SK-N-SH (cell line): ENCODE measurements around the gene TRIM10. TPM values are rescaled to one million over a fixed set of nuclear protein-coding genes. Genes with fewer than 3 reads are reported as not detected.

Experiments
- CTCF ChIA-PET: fragments of 300-600, 350-600 bp; formaldehyde crosslinking; extraction: SDS; loops from one replicate; lab custom pipeline; 2021; lab: Yijun Ruan, JAX
- POLR2A ChIA-PET: fragments of 350-600 bp; sonication (Branson Sonifier 250); formaldehyde crosslinking; extraction: SDS; loops from one replicate; lab custom pipeline; 2020; ENCODE audit warnings: antibody characterized with exemption, inconsistent platforms; lab: Yijun Ruan, JAX
- DNase-seq: peaks from one replicate; pipeline ENCODE4 v3.0.0; 2012
- H2AFZ ChIP-seq: fragments of 200-600 bp; sonication (generic); 2 replicates; pipeline ENCODE4 v1.8.1; 2016; ENCODE audit warnings: antibody characterized with exemption, mild to moderate bottlenecking, low read depth
- H3F3A ChIP-seq: fragments of 200-600 bp; sonication (generic); replicated peaks from 2 replicates; pipeline ENCODE3; 2016; ENCODE audit warnings: antibody characterized with exemption, mild to moderate bottlenecking; ENCODE audit not compliant: insufficient read depth
- H3K27ac ChIP-seq, 2 experiments: fragments of 200-500 bp in 1 of 2; fragments of 200-600 bp in 1 of 2; sonication (Bioruptor generic) in 1 of 2; sonication (generic), shearing (Covaris generic) in 1 of 2; 2 replicates each; pipeline versions ENCODE4 v1.5.1 to v1.6.1; 2014 to 2016; ENCODE audit warnings: low read depth in 2 of 2, inconsistent platforms in 1 of 2, low read length in 1 of 2, mild to moderate bottlenecking in 1 of 2, mixed read lengths in 1 of 2
- H3K27me3 ChIP-seq: fragments of 200-600 bp; sonication (generic), shearing (Covaris generic); 2 replicates; pipeline ENCODE4 v1.6.1; 2016; ENCODE audit warnings: mixed run types; ENCODE audit not compliant: insufficient read depth
- H3K36me3 ChIP-seq, 2 experiments: fragments of 200-500 bp in 1 of 2; fragments of 200-600 bp in 1 of 2; sonication (Bioruptor generic) in 1 of 2; sonication (generic) in 1 of 2; replicated peaks in 1 of 2; 2 replicates each; pipeline versions ENCODE3 to v1.5.1; 2014 to 2016; ENCODE audit warnings: low read length in 1 of 2, mild to moderate bottlenecking in 1 of 2; ENCODE audit not compliant: insufficient read depth in 2 of 2, control insufficient read depth in 1 of 2
- H3K4me1 ChIP-seq, 2 experiments: fragments of 200-500 bp in 1 of 2; fragments of 200-600 bp in 1 of 2; sonication (Bioruptor generic) in 1 of 2; sonication (generic), shearing (Covaris generic) in 1 of 2; 2 replicates each; pipeline versions ENCODE4 v1.5.1 to v1.6.1; 2014 to 2016; ENCODE audit warnings: low read depth in 1 of 2, low read length in 1 of 2, mixed run types in 1 of 2; ENCODE audit not compliant: insufficient read depth in 2 of 2, control insufficient read depth in 1 of 2
- H3K4me2 ChIP-seq: fragments of 200-600 bp; sonication (generic), shearing (Covaris generic); 2 replicates; pipeline ENCODE4 v1.6.1; 2017; ENCODE audit warnings: mixed run types
- H3K4me3 ChIP-seq, 2 experiments: fragments of 200-500 bp in 1 of 2; fragments of 200-600 bp in 1 of 2; sonication (Bioruptor generic) in 1 of 2; sonication (generic), shearing (Covaris generic) in 1 of 2; 2 replicates each; pipeline versions ENCODE4 v1.5.1 to v1.8.1; 2014 to 2016; ENCODE audit warnings: low read depth in 2 of 2, inconsistent platforms in 1 of 2, low read length in 1 of 2, mild to moderate bottlenecking in 1 of 2, mixed read lengths in 1 of 2, moderate library complexity in 1 of 2
- H3K79me2 ChIP-seq: fragments of 200-600 bp; sonication (generic); 2 replicates; pipeline ENCODE4 v1.8.1; 2017; ENCODE audit warnings: mild to moderate bottlenecking; ENCODE audit not compliant: insufficient read depth
- H3K9ac ChIP-seq: fragments of 200-600 bp; sonication (generic); 2 replicates; pipeline ENCODE4 v1.6.1; 2017; ENCODE audit warnings: mixed run types
- H3K9me2 ChIP-seq: fragments of 200-600 bp; sonication (generic); 2 replicates; pipeline ENCODE4 v1.6.1; 2017; ENCODE audit warnings: mixed run types
- H3K9me3 ChIP-seq: fragments of 200-600 bp; sonication (generic); 2 replicates; pipeline ENCODE4 v1.6.1; 2017; ENCODE audit warnings: mixed run types, mild to moderate bottlenecking, moderate library complexity
- H4K20me1 ChIP-seq: fragments of 200-600 bp; sonication (generic); 2 replicates; pipeline ENCODE4 v1.6.1; 2017; ENCODE audit warnings: mild to moderate bottlenecking, mixed run types; ENCODE audit not compliant: insufficient read depth
- CHD2 ChIP-seq: fragments of 150-350 bp; IDR thresholded peaks from 2 replicates; pipeline ENCODE4 v1.6.1; 2018; ENCODE audit warnings: low read length; ENCODE audit not compliant: partially characterized antibody
- ELF1 ChIP-seq: IDR thresholded peaks from 2 replicates; pipeline ENCODE4 v1.4.0; 2012
- EP300 ChIP-seq, 2 experiments: IDR thresholded peaks; 2 replicates each; pipeline versions ENCODE4 v1.4.0 to v1.6.1; 2012; ENCODE audit warnings: borderline replicate concordance in 1 of 2, low read depth in 1 of 2, low read length in 1 of 2
- FOXJ3 ChIP-seq: sonication (generic); formaldehyde crosslinking; IDR thresholded peaks from 2 replicates; pipeline ENCODE4 v1.5.1; 2020; ENCODE audit warnings: mild to moderate bottlenecking, missing genetic modification reagents
- FOXM1 ChIP-seq: IDR thresholded peaks from 2 replicates; pipeline ENCODE4 v1.4.0; 2012; ENCODE audit warnings: low read depth, mild to moderate bottlenecking
- GABPA ChIP-seq: IDR thresholded peaks from 2 replicates; pipeline ENCODE4 v1.4.0; 2012; ENCODE audit warnings: low read depth, mild to moderate bottlenecking
- GATA2 ChIP-seq: sonication (generic); formaldehyde crosslinking; IDR thresholded peaks from 2 replicates; pipeline ENCODE4 v1.5.0; 2020; ENCODE audit warnings: mild to moderate bottlenecking, missing genetic modification reagents
- MEF2A ChIP-seq: IDR thresholded peaks from 2 replicates; pipeline ENCODE4 v1.4.0; 2012; ENCODE audit warnings: low read depth, borderline replicate concordance
- MXI1 ChIP-seq: IDR thresholded peaks from 2 replicates; pipeline ENCODE4 v1.6.1; 2012; ENCODE audit warnings: mild to moderate bottlenecking, low read depth, low read length, improper control_type of control experiment
- NFIC ChIP-seq: IDR thresholded peaks from 2 replicates; pipeline ENCODE4 v1.4.0; 2012; ENCODE audit warnings: borderline replicate concordance
- POLR2AphosphoS5 ChIP-seq: IDR thresholded peaks from 2 replicates; pipeline ENCODE4 v1.6.1; 2012; ENCODE audit warnings: low read depth, low read length
- RAD21 ChIP-seq: IDR thresholded peaks from 2 replicates; pipeline ENCODE4 v1.6.1; 2012; ENCODE audit warnings: mild to moderate bottlenecking, low read length
- RCOR1 ChIP-seq: fragments of 150-350 bp; IDR thresholded peaks from 2 replicates; pipeline ENCODE4 v1.6.1; 2017; ENCODE audit warnings: antibody characterized with exemption, low read length
- RXRA ChIP-seq: IDR thresholded peaks from 2 replicates; pipeline ENCODE4 v1.4.0; 2012; ENCODE audit warnings: low read depth, mild to moderate bottlenecking, borderline replicate concordance
- SIN3A ChIP-seq: IDR thresholded peaks from 2 replicates; pipeline ENCODE4 v1.6.1; 2012; ENCODE audit warnings: low read depth, mild to moderate bottlenecking, low read length, moderate library complexity, borderline replicate concordance
- SMC3 ChIP-seq: IDR thresholded peaks from 2 replicates; pipeline ENCODE4 v1.6.1; 2012; ENCODE audit warnings: low read depth, low read length, improper control_type of control experiment
- TAF1 ChIP-seq: IDR thresholded peaks from 2 replicates; pipeline ENCODE4 v1.6.1; 2012; ENCODE audit warnings: low read depth, mild to moderate bottlenecking, low read length, moderate library complexity, borderline replicate concordance
- TCF12 ChIP-seq: IDR thresholded peaks from 2 replicates; pipeline ENCODE4 v1.4.0; 2012
- TEAD4 ChIP-seq: IDR thresholded peaks from 2 replicates; pipeline ENCODE4 v1.4.0; 2012; ENCODE audit warnings: mild to moderate bottlenecking, borderline replicate concordance; ENCODE audit not compliant: insufficient read depth
- YY1 ChIP-seq: IDR thresholded peaks from 2 replicates; pipeline ENCODE4 v1.4.0; 2012; ENCODE audit warnings: low read depth, mild to moderate bottlenecking
- WGBS: methylation state at CpG from one replicate; pipeline ENCODE4 v1.1.6; 2017; ENCODE audit warnings: low lambda C conversion rate; 5-methylcytosine and 5-hydroxymethylcytosine counted together
- polyA plus RNA-seq, 3 experiments: library from polyadenylated mRNA; depleted of rRNA; stranded (reverse); fragments of >200 nt; gene quantifications; 2 replicates each; pipeline ENCODE4 v1.2.3, GENCODE V29; 2012
- TF ChIP-seq, protein P1 (sequence below): fragments of 150-350 bp; IDR thresholded peaks from 2 replicates; pipeline ENCODE4 v1.6.1; 2016; ENCODE audit warnings: mild to moderate bottlenecking, low read depth, low read length
- TF ChIP-seq, protein P2 (sequence below): fragments of 200-600 bp; sonication (generic); IDR thresholded peaks from 2 replicates; pipeline ENCODE4 v1.6.1; 2017; ENCODE audit warnings: antibody characterized with exemption, mild to moderate bottlenecking, moderate library complexity
- TF ChIP-seq, protein P3 (sequence below): fragments of 150-350 bp; IDR thresholded peaks from 2 replicates; pipeline ENCODE4 v1.6.1; 2017; ENCODE audit warnings: antibody characterized with exemption, low read length, low read depth, borderline replicate concordance
- TF ChIP-seq, protein P4 (sequence below): IDR thresholded peaks from 2 replicates; pipeline ENCODE4 v1.4.0; 2012; ENCODE audit warnings: low read depth

TRIM10 gene
- polyA plus RNA-seq, 1 of the 3 experiments (the other 2 are of a cell fraction): not detected

- Histone ChIP-seq H3K9me3 (no peaks in the 10 kb centered on the region), H3F3A (no peaks in the 10 kb centered on the region)
- POLR2A ChIA-PET: no interaction called here
- TF ChIP-seq, protein P1, sequence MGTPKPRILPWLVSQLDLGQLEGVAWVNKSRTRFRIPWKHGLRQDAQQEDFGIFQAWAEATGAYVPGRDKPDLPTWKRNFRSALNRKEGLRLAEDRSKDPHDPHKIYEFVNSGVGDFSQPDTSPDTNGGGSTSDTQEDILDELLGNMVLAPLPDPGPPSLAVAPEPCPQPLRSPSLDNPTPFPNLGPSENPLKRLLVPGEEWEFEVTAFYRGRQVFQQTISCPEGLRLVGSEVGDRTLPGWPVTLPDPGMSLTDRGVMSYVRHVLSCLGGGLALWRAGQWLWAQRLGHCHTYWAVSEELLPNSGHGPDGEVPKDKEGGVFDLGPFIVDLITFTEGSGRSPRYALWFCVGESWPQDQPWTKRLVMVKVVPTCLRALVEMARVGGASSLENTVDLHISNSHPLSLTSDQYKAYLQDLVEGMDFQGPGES: no peak
- no peak for TF ChIP-seq ELF1
- TF ChIP-seq TEAD4: no peak
- no peak for TF ChIP-seq MEF2A
- TF ChIP-seq SMC3: no peak
- no peak for TF ChIP-seq GATA2
- TF ChIP-seq CHD2: no peak
- TF ChIP-seq FOXM1: no peak
- TF ChIP-seq, protein P2, sequence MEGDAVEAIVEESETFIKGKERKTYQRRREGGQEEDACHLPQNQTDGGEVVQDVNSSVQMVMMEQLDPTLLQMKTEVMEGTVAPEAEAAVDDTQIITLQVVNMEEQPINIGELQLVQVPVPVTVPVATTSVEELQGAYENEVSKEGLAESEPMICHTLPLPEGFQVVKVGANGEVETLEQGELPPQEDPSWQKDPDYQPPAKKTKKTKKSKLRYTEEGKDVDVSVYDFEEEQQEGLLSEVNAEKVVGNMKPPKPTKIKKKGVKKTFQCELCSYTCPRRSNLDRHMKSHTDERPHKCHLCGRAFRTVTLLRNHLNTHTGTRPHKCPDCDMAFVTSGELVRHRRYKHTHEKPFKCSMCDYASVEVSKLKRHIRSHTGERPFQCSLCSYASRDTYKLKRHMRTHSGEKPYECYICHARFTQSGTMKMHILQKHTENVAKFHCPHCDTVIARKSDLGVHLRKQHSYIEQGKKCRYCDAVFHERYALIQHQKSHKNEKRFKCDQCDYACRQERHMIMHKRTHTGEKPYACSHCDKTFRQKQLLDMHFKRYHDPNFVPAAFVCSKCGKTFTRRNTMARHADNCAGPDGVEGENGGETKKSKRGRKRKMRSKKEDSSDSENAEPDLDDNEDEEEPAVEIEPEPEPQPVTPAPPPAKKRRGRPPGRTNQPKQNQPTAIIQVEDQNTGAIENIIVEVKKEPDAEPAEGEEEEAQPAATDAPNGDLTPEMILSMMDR: no peak
- no peak for TF ChIP-seq RAD21
- no peak for TF ChIP-seq RXRA
- no peak for TF ChIP-seq NFIC
- no peak for TF ChIP-seq TCF12
- TF ChIP-seq MXI1: no peak
- TF ChIP-seq RCOR1: no peak
- no peak for TF ChIP-seq EP300 (IDR thresholded peaks at IDR 0.05; ENCODE audit: borderline replicate concordance in 1 of 2, low read depth in 1 of 2, low read length in 1 of 2)
- TF ChIP-seq, all 33 proteins: peak for 0
- Histone ChIP-seq H3K4me3 (no peak overlapping the region), H3K27ac (no peak overlapping the region), H3K79me2 (no peaks in the 10 kb centered on the region), H3K4me2 (no peak overlapping the region), H3K27me3 (peaks cover 26% of the 10 kb centered on the region), H4K20me1 (no peaks in the 10 kb centered on the region), H3K36me3 (no peaks in the 10 kb centered on the region), H2AFZ (no peak overlapping the region), H3K4me1 (peaks cover 0 to 6% of the 10 kb centered on the region in 2 experiments; a peak in 2 of 4 replicates), H3K9me2 (no peaks in the 10 kb centered on the region), H3K9ac (no peak overlapping the region)
- DNase-seq: no peak
- CTCF ChIA-PET: interaction anchor here (1.1 to 9.3 kb wide), 3 partner anchors 14 to 42 kb away, joined by 3 to 91 read pairs (median 21); no protein-coding TSS in a partner anchor
- 35% methylated on average over 7 of the region's 7 CpGs for WGBS
Measured at GRCh38 chr6:30145818-30146217, 15.2 kb downstream of the TRIM10 start.

DNA sequence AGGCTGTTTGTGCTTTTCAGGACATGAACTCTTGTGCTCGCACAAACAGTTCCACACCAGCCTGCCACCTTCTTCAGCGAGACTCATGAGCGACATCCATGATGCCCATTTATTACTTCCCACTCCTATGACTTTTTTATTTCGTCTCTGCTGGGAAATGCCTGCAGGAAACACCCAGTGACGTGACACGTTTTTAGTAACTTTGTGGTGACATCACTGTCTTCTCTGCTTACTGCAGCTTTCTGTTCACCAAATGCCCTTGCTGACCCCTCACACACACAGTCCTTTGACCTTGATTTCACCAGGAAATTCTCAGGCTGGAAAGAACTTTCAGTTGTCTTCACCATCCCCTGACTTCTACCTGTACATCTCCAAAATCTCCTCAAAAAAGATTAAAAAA is 16.2 kb downstream of the TRIM10 start:
- no peak overlapping the region for H2AFZ ChIP-seq
- POLR2A ChIA-PET: no interaction called here
- H3K9me2 ChIP-seq: no peaks in the 10 kb centered on the region
- no peaks in the 10 kb centered on the region for H3K79me2 ChIP-seq
- 29% methylated on average over 6 of the region's 6 CpGs for WGBS
- H3K4me2 ChIP-seq: no peak overlapping the region
- peaks cover 27% of the 10 kb centered on the region for H3K27me3 ChIP-seq
- H3K9me3 ChIP-seq: no peaks in the 10 kb centered on the region
- no peaks in the 10 kb centered on the region for H4K20me1 ChIP-seq
- H3K9ac ChIP-seq: no peak overlapping the region
- H3F3A ChIP-seq: no peaks in the 10 kb centered on the region
- CTCF ChIA-PET: interaction anchor here (0.6 to 9.3 kb wide), 3 partner anchors 13 to 252 kb away, joined by 3 to 91 read pairs (median 21); no protein-coding TSS in a partner anchor
- DNase-seq: no peak
- H3K4me1 ChIP-seq: peaks cover 0 to 6% of the 10 kb centered on the region in 2 experiments; a peak in 2 of 4 replicates
- no peak overlapping the region for H3K27ac ChIP-seq
- no peaks in the 10 kb centered on the region for H3K36me3 ChIP-seq
- no peak overlapping the region for H3K4me3 ChIP-seq
- TF ChIP-seq TCF12 (no peak), POLR2AphosphoS5 (no peak), TAF1 (no peak), CHD2 (no peak), FOXJ3 (CRISPR knock-in tag) (no peak), GABPA (no peak), GATA2 (no peak), MXI1 (no peak), SIN3A (no peak), SMC3 (no peak), YY1 (no peak), RAD21 (no peak)
- TF ChIP-seq, protein P1: no peak
- TF ChIP-seq, protein P3, sequence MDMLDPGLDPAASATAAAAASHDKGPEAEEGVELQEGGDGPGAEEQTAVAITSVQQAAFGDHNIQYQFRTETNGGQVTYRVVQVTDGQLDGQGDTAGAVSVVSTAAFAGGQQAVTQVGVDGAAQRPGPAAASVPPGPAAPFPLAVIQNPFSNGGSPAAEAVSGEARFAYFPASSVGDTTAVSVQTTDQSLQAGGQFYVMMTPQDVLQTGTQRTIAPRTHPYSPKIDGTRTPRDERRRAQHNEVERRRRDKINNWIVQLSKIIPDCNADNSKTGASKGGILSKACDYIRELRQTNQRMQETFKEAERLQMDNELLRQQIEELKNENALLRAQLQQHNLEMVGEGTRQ: no peak
- TF ChIP-seq, protein P4, sequence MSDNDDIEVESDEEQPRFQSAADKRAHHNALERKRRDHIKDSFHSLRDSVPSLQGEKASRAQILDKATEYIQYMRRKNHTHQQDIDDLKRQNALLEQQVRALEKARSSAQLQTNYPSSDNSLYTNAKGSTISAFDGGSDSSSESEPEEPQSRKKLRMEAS: no peak
- TF ChIP-seq, all 33 proteins: peak for 0
